GM12865 (cell line): ENCODE data around the gene SEMA3F.
A peak's percentile ranks its signal among the peaks of the same experiment; 100 is the strongest.

ENCODE experiments used
- DNase-seq: peaks from one replicate; pipeline ENCODE4 v3.0.0; 2010; ENCODE audit warnings: low read depth
- H3K4me3 ChIP-seq: 2 replicates; pipeline ENCODE4 v1.5.1; 2011; ENCODE audit warnings: mild to moderate bottlenecking, low read depth, low read length, control low read depth
- CTCF ChIP-seq: IDR thresholded peaks from 2 replicates; pipeline ENCODE4 v1.5.1; 2011; ENCODE audit warnings: low read length, control low read depth, low read depth, inconsistent platforms; ENCODE audit not compliant: insufficient read depth; ENCODE audit errors: missing control alignments

SEMA3F gene

GRCh38 chr3:50154840-50155490, at the start of gene SEMA3F:
Gene SEMA3F, plus strand, starts transcription at chr3:50155324. Its CDS starts 4,299 bp downstream, at chr3:50159623.
- peak; percentile 69 for DNase-seq
- H3K4me3 ChIP-seq, result peak within 1 kb of the TSS; percentile 30
- TF ChIP-seq CTCF, result no peak

- TF ChIP-seq CTCF, result no peak
- no peak for DNase-seq
- H3K4me3 ChIP-seq, result no peak overlapping the region
These were observed 43.4 kb upstream of the SEMA3F start for GRCh38 chr3:50111757-50112156.

DNA sequence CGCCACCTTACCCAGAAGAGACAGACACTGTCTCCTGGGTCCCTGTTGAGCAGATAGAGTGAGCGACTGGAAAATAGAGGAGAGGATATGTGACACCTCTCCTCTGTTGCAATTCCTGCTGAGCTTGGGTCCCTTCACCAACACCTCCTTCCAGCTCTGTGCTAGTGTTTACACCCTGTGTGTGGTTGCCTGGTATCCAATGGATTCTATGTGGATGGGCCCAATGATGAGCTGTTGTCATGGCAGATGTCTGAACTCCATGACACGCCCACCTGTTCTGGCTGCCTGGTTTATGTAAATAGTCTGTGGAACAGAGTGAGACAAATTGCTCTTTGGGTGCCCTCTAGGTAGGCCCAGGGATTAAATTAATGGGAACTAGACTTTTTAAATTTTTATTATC, 42.7 kb upstream of the SEMA3F start:
- no peak overlapping the region for H3K4me3 ChIP-seq
- TF ChIP-seq CTCF, result no peak
- DNase-seq, result no peak

DNA sequence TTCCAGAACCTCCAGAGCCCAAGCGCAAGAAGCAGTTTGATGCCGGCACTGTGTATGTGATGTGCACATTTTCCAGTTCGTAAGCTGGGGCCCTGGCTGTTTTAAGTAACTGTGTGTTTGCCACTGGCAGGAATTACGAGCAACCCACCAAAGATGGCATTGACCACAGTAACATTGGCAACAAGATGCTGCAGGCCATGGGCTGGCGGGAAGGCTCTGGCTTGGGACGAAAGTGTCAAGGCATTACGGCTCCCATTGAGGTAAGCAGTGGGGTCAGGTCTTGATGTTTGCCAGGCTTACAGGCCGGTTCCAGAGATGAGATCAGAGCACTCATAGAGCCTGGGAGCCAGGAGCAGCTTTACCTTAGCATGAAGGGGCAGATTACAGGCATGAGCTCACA, 38.0 kb upstream of the SEMA3F start:
- H3K4me3 ChIP-seq, result no peak overlapping the region
- no peak for TF ChIP-seq CTCF
- no peak for DNase-seq

DNA sequence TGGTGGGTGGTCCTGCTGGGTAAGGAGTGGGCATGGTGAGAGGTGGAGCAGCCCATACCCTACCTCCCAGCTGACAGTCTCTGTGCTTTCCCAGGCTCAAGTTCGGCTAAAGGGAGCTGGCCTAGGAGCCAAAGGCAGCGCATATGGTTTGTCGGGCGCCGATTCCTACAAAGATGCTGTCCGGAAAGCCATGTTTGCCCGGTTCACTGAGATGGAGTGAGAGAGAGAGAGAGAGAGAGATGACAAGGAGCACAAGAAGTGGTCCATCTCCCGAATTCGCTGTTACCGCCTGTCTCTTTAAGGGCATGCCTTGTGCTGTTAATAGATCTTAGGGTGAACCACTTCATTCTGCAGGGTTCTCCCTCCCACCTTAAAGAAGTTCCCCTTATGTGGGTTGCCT, 36.9 kb upstream of the SEMA3F start:
- H3K4me3 ChIP-seq, result no peak overlapping the region
- TF ChIP-seq CTCF, result no peak
- DNase-seq, result no peak

- H3K4me3 ChIP-seq, result no peak overlapping the region
- no peak for DNase-seq
- TF ChIP-seq CTCF, result no peak
These were observed 35.3 kb upstream of the SEMA3F start for GRCh38 chr3:50119786-50120185.
